ENCODE results near the gene SFI1.
"Not testable (repeated sequence)": the region's sequence is repeated elsewhere in the genome, so short reads cannot be mapped to it uniquely, and the experiment has no call there.

The SFI1 gene

DNA sequence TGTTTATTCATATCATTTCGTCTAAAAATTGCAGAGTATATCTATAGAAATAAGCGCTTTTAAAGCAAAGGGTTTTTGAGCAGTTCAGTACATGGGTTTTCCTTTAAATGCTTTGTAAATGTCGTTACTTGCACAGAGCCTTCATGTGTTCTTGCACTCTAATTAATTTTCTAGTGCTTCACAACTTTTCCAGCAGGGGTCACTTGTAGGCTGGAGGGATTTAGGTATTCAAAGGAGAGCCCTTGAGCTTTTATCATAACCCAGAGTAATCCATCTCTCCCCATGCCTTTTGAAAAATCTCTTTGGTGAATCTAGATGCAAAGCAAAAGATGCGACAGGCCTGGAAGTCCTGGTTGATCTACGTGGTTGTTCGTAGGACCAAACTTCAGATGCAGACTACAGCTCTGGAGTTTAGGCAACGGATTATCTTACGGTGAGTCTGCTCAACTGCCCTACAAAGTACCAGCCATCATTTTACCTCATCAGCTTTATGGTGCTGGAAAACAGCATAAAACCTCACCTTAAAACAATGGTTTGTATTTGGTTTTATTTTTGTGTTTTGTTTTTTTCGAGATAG, 60.4 kb downstream of the SFI1 start:
- Histone ChIP-seq H3K4me3 (ENCODE audit: low read length in 2 of 2) (no peak overlapping the region), H3K27ac (replicated peaks; ENCODE audit: low read length) (no peak overlapping the region), H3K27me3 (ENCODE audit: control insufficient read depth in 3 of 3, insufficient read depth in 3 of 3, low read depth in 1 of 3, low read length in 3 of 3) (no peaks in the 10 kb centered on the region), H2AK5ac (ENCODE audit: low read depth, low read length) (no peak overlapping the region), H2BK12ac (ENCODE audit: low read length) (no peak overlapping the region), H2BK120ac (ENCODE audit: low read depth, low read length) (no peak overlapping the region), H3K9ac (ENCODE audit: low read depth, low read length, poor library complexity) (no peak overlapping the region), H3K79me1 (ENCODE audit: low read depth, low read length) (no peaks in the 10 kb centered on the region), H2AFZ (ENCODE audit: low read length) (no peak overlapping the region), H3K18ac (ENCODE audit: low read length) (no peak overlapping the region), H3K14ac (ENCODE audit: low read length) (no peak overlapping the region), H3K23ac (ENCODE audit: low read depth, low read length, poor library complexity) (no peak overlapping the region), H2BK15ac (ENCODE audit: low read length) (no peak overlapping the region), H3K4me1 (ENCODE audit: control insufficient read depth in 2 of 2, insufficient read depth in 1 of 2, low read depth in 1 of 2, low read length in 2 of 2) (no peaks in the 10 kb centered on the region), H3K9me3 (replicated peaks in 1 of 2; ENCODE audit: control insufficient read depth in 2 of 2, insufficient read depth in 1 of 2, low read depth in 1 of 2, low read length in 2 of 2) (no peaks in the 10 kb centered on the region), H3K4me2 (ENCODE audit: insufficient read depth, low read length, poor library complexity, severe bottlenecking) (no peak overlapping the region), H3K36me3 (replicated peaks in 1 of 2; ENCODE audit: control insufficient read depth in 2 of 2, insufficient read depth in 2 of 2, low read length in 2 of 2) (peaks cover 2 to 46% of the 10 kb centered on the region in 2 donors), H4K91ac (ENCODE audit: low read depth, low read length, poor library complexity) (no peak overlapping the region), H3K4ac (ENCODE audit: low read length) (no peak overlapping the region), H2BK5ac (ENCODE audit: low read length) (no peak overlapping the region), H4K8ac (ENCODE audit: low read depth, low read length) (no peak overlapping the region)
- peak; percentile 9 for DNase-seq (ENCODE audit: low spot score)
- no CpG with 5 or more reads among the region's 9 CpGs for WGBS, 2 donors (ENCODE audit: extremely low coverage in 2 of 2, insufficient read length in 2 of 2, insufficient replicate concordance in 1 of 2)

DNA sequence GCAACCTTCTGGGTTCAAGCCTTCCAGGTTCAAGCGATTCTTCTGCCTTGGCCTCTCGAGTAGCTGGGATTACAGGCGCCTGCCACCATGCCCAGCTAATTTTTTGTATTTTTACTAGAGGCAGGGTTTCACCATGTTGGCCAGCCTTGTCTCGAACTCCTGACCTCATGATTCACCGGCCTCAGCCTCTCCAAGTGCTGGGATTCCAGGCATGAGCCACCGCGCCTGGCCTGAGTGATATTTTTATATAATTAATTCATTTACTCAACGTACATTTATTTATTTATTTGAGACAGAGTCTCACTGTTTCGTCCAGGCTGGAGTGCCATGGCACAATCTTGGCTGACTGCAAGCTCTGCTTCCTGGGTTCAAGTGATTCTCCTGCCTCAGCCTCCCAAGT, 62.2 kb downstream of the SFI1 start:
- H3K36me3 ChIP-seq (replicated peaks in 1 of 2; ENCODE audit: control insufficient read depth in 2 of 2, insufficient read depth in 2 of 2, low read length in 2 of 2) = peaks cover 2 to 44% of the 10 kb centered on the region in 2 donors
- H2AFZ ChIP-seq (ENCODE audit: low read length); H2AK5ac ChIP-seq (ENCODE audit: low read depth, low read length); H3K4me2 ChIP-seq (ENCODE audit: insufficient read depth, low read length, poor library complexity, severe bottlenecking); H3K27me3 ChIP-seq (ENCODE audit: control insufficient read depth in 3 of 3, insufficient read depth in 3 of 3, low read depth in 1 of 3, low read length in 3 of 3); H2BK5ac ChIP-seq (ENCODE audit: low read length); H3K27ac ChIP-seq (replicated peaks; ENCODE audit: low read length); H3K9me3 ChIP-seq (replicated peaks in 1 of 2; ENCODE audit: control insufficient read depth in 2 of 2, insufficient read depth in 1 of 2, low read depth in 1 of 2, low read length in 2 of 2); H3K4me3 ChIP-seq (ENCODE audit: low read length in 2 of 2); H4K91ac ChIP-seq (ENCODE audit: low read depth, low read length, poor library complexity); H2BK15ac ChIP-seq (ENCODE audit: low read length); H3K9ac ChIP-seq (ENCODE audit: low read depth, low read length, poor library complexity); H3K18ac ChIP-seq (ENCODE audit: low read length); H3K14ac ChIP-seq (ENCODE audit: low read length); H2BK12ac ChIP-seq (ENCODE audit: low read length); H4K8ac ChIP-seq (ENCODE audit: low read depth, low read length); H3K79me1 ChIP-seq (ENCODE audit: low read depth, low read length); H3K23ac ChIP-seq (ENCODE audit: low read depth, low read length, poor library complexity); DNase-seq (ENCODE audit: low spot score); H3K4ac ChIP-seq (ENCODE audit: low read length); H2BK120ac ChIP-seq (ENCODE audit: low read depth, low read length); H3K4me1 ChIP-seq (ENCODE audit: control insufficient read depth in 2 of 2, insufficient read depth in 1 of 2, low read depth in 1 of 2, low read length in 2 of 2): not testable (repeated sequence)
- WGBS, 2 donors (ENCODE audit: extremely low coverage in 2 of 2, insufficient read length in 2 of 2, insufficient replicate concordance in 1 of 2) = no CpG with 5 or more reads among the region's 9 CpGs

DNA sequence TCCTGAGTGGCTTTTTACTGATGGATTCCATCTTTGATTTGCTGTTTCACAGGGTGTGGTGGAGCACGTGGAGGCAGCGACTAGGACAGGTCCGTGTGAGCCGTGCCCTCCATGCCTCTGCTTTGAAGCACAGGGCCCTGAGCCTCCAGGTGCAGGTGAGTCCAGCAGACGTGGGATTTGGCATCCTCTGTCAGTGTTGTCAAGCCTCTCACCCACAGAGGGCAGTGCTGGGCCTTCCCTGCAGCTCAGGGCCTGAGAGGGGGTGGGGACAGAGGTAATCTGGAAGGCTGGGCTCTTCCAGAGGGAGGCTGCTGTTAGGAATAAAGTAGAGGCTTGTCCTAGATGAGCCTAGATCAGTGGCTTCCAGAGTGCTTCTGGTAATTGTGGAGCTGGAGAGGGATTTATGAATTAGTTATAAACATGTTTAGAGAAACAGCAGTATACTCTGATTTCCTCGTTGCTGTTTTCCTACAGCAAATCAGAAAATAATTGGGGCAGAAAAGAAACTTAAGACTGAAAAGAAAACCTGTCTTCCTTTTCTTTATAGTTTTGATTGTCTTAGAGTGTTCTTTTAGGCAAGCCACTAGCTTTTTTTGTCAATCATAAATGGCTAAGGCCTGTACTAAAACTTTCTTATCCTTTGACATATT, 65.0 kb downstream of the SFI1 start:
- no peak overlapping the region for H2AK5ac ChIP-seq (ENCODE audit: low read depth, low read length)
- no peaks in the 10 kb centered on the region for H3K79me1 ChIP-seq (ENCODE audit: low read depth, low read length)
- no peak overlapping the region for H3K18ac ChIP-seq (ENCODE audit: low read length)
- H3K36me3 ChIP-seq (replicated peaks in 1 of 2; ENCODE audit: control insufficient read depth in 2 of 2, insufficient read depth in 2 of 2, low read length in 2 of 2) = peaks cover 2 to 46% of the 10 kb centered on the region in 2 donors
- WGBS, 2 donors (ENCODE audit: extremely low coverage in 2 of 2, insufficient read length in 2 of 2, insufficient replicate concordance in 1 of 2) = no CpG with 5 or more reads among the region's 6 CpGs
- H3K9ac ChIP-seq (ENCODE audit: low read depth, low read length, poor library complexity) = no peak overlapping the region
- peak; percentile 63 for DNase-seq (ENCODE audit: low spot score)
- H3K9me3 ChIP-seq (replicated peaks in 1 of 2; ENCODE audit: control insufficient read depth in 2 of 2, insufficient read depth in 1 of 2, low read depth in 1 of 2, low read length in 2 of 2) = no peaks in the 10 kb centered on the region
- H2BK15ac ChIP-seq (ENCODE audit: low read length) = no peak overlapping the region
- H3K4me1 ChIP-seq (ENCODE audit: control insufficient read depth in 2 of 2, insufficient read depth in 1 of 2, low read depth in 1 of 2, low read length in 2 of 2) = no peaks in the 10 kb centered on the region
- H3K4ac ChIP-seq (ENCODE audit: low read length) = no peak overlapping the region
- H2BK5ac ChIP-seq (ENCODE audit: low read length) = no peak overlapping the region
- H4K91ac ChIP-seq (ENCODE audit: low read depth, low read length, poor library complexity) = no peak overlapping the region
- no peak overlapping the region for H2BK120ac ChIP-seq (ENCODE audit: low read depth, low read length)
- no peak overlapping the region for H2BK12ac ChIP-seq (ENCODE audit: low read length)
- H3K23ac ChIP-seq (ENCODE audit: low read depth, low read length, poor library complexity) = no peak overlapping the region
- no peak overlapping the region for H4K8ac ChIP-seq (ENCODE audit: low read depth, low read length)
- H3K4me2 ChIP-seq (ENCODE audit: insufficient read depth, low read length, poor library complexity, severe bottlenecking) = no peak overlapping the region
- no peak overlapping the region for H2AFZ ChIP-seq (ENCODE audit: low read length)
- no peaks in the 10 kb centered on the region for H3K27me3 ChIP-seq (ENCODE audit: control insufficient read depth in 3 of 3, insufficient read depth in 3 of 3, low read depth in 1 of 3, low read length in 3 of 3)
- H3K27ac ChIP-seq (replicated peaks; ENCODE audit: low read length) = no peak overlapping the region
- H3K14ac ChIP-seq (ENCODE audit: low read length) = no peak overlapping the region
- no peak overlapping the region for H3K4me3 ChIP-seq (ENCODE audit: low read length in 2 of 2)

DNA sequence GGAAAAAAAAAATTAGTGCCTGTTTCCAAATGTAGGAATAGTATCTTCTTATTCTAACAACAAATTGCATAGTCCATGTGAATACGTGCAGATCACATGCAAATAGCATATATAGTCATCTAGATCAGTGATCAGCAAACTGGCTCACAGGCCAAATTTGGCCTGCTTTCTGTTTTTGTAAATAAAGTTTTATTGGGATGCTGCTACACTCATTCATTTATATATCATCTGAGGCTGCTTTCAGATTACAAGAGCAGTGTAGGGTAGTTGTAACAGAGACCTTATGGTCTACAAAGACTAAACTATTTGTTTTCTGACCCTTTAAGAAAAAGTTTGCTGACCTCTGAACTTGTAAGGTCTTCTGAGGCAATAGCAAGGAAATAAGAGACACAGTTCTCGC, 65.6 kb downstream of the SFI1 start:
- no peak overlapping the region for H3K14ac ChIP-seq (ENCODE audit: low read length)
- no peaks in the 10 kb centered on the region for H3K27me3 ChIP-seq (ENCODE audit: control insufficient read depth in 3 of 3, insufficient read depth in 3 of 3, low read depth in 1 of 3, low read length in 3 of 3)

More for the DNA sequence above, 65.6 kb downstream of the SFI1 start:
- Histone ChIP-seq H2AFZ (ENCODE audit: low read length) (no peak overlapping the region), H2BK15ac (ENCODE audit: low read length) (no peak overlapping the region), H3K9ac (ENCODE audit: low read depth, low read length, poor library complexity) (no peak overlapping the region), H2BK12ac (ENCODE audit: low read length) (no peak overlapping the region), H3K79me1 (ENCODE audit: low read depth, low read length) (no peaks in the 10 kb centered on the region), H3K23ac (ENCODE audit: low read depth, low read length, poor library complexity) (no peak overlapping the region), H2BK5ac (ENCODE audit: low read length) (no peak overlapping the region), H3K4ac (ENCODE audit: low read length) (no peak overlapping the region), H3K4me1 (ENCODE audit: control insufficient read depth in 2 of 2, insufficient read depth in 1 of 2, low read depth in 1 of 2, low read length in 2 of 2) (no peaks in the 10 kb centered on the region), H4K91ac (ENCODE audit: low read depth, low read length, poor library complexity) (no peak overlapping the region), H3K4me3 (ENCODE audit: low read length in 2 of 2) (no peak overlapping the region), H3K4me2 (ENCODE audit: insufficient read depth, low read length, poor library complexity, severe bottlenecking) (no peak overlapping the region), H3K36me3 (replicated peaks in 1 of 2; ENCODE audit: control insufficient read depth in 2 of 2, insufficient read depth in 2 of 2, low read length in 2 of 2) (peaks cover 2 to 43% of the 10 kb centered on the region in 2 donors), H3K9me3 (replicated peaks in 1 of 2; ENCODE audit: control insufficient read depth in 2 of 2, insufficient read depth in 1 of 2, low read depth in 1 of 2, low read length in 2 of 2) (no peaks in the 10 kb centered on the region), H3K18ac (ENCODE audit: low read length) (no peak overlapping the region), H3K27ac (replicated peaks; ENCODE audit: low read length) (no peak overlapping the region), H4K8ac (ENCODE audit: low read depth, low read length) (no peak overlapping the region), H2AK5ac (ENCODE audit: low read depth, low read length) (no peak overlapping the region), H2BK120ac (ENCODE audit: low read depth, low read length) (no peak overlapping the region)
- no CpG with 5 or more reads among the region's 2 CpGs for WGBS, 2 donors (ENCODE audit: extremely low coverage in 2 of 2, insufficient read length in 2 of 2, insufficient replicate concordance in 1 of 2)
- no peak for DNase-seq (ENCODE audit: low spot score)

Data from neuronal stem cell (in vitro differentiated cells).